IPS-11a (cell line): ENCODE data around the gene SPATA25.
"Not testable (repeated sequence)": the region's sequence is repeated elsewhere in the genome, so short reads cannot be mapped to it uniquely, and the experiment has no call there.

Source experiments
- H3K4me3 ChIP-seq: one replicate; pipeline ENCODE4 v1.5.1; 2013; ENCODE audit warnings: low read depth, low read length, control low read depth

The SPATA25 gene

GRCh38 chr20:45917790-45918141 is 30.3 kb upstream of the SPATA25 start:
- no peak overlapping the region for H3K4me3 ChIP-seq

- no peak overlapping the region for H3K4me3 ChIP-seq
Observed at GRCh38 chr20:45913116-45913515, 25.7 kb upstream of the SPATA25 start.

- H3K4me3 ChIP-seq: peak overlapping the region; percentile 2
Observed at GRCh38 chr20:45912344-45912682, 24.9 kb upstream of the SPATA25 start.

GRCh38 chr20:45911486-45912343 is 24.3 kb upstream of the SPATA25 start, which contains the start of gene PLTP:
TSS of gene PLTP (minus strand) at chr20:45912155. CDS start at chr20:45911452, 703 bp downstream.
- peak within 1 kb of the TSS; percentile 66 for H3K4me3 ChIP-seq

GRCh38 chr20:45910670-45911485 is 23.5 kb upstream of the SPATA25 start:
- H3K4me3 ChIP-seq: peak overlapping the region; percentile 66

GRCh38 chr20:45909817-45910669 is 22.6 kb upstream of the SPATA25 start:
- no peak overlapping the region for H3K4me3 ChIP-seq

GRCh38 chr20:45909336-45909808 is 21.9 kb upstream of the SPATA25 start:
- no peak overlapping the region for H3K4me3 ChIP-seq

- H3K4me3 ChIP-seq: no peak overlapping the region
Observed at GRCh38 chr20:45908084-45908483, 20.7 kb upstream of the SPATA25 start.

- no peak overlapping the region for H3K4me3 ChIP-seq
Observed at GRCh38 chr20:45907219-45907948, 20.0 kb upstream of the SPATA25 start.

GRCh38 chr20:45905505-45906079 is 18.2 kb upstream of the SPATA25 start:
- H3K4me3 ChIP-seq: no peak overlapping the region

GRCh38 chr20:45904583-45905504 is 17.4 kb upstream of the SPATA25 start:
- no peak overlapping the region for H3K4me3 ChIP-seq

GRCh38 chr20:45902199-45902701 is 14.8 kb upstream of the SPATA25 start:
- no peak overlapping the region for H3K4me3 ChIP-seq

- H3K4me3 ChIP-seq: not testable (repeated sequence)
Observed at GRCh38 chr20:45901332-45901731, 13.9 kb upstream of the SPATA25 start.

GRCh38 chr20:45899046-45899835 is 11.8 kb upstream of the SPATA25 start:
- H3K4me3 ChIP-seq: no peak overlapping the region

GRCh38 chr20:45898285-45898684 is 10.9 kb upstream of the SPATA25 start:
- no peak overlapping the region for H3K4me3 ChIP-seq

- no peak overlapping the region for H3K4me3 ChIP-seq
Observed at GRCh38 chr20:45897692-45898091, 10.3 kb upstream of the SPATA25 start.

GRCh38 chr20:45897289-45897688 is 9.9 kb upstream of the SPATA25 start:
- H3K4me3 ChIP-seq: no peak overlapping the region

- H3K4me3 ChIP-seq: no peak overlapping the region
Observed at GRCh38 chr20:45896641-45897161, 9.3 kb upstream of the SPATA25 start.
